H1 (cell line): ENCODE data around the gene FREM1. TPM values are rescaled to one million over a fixed set of nuclear protein-coding genes. Genes with fewer than 3 reads are reported as not detected.

ENCODE experiments used
- CTCF ChIA-PET: fragments of 300-600 bp; sonication (Branson Sonifier 250); formaldehyde crosslinking; loops from one replicate; lab custom pipeline; 2021; ENCODE audit not compliant: partially characterized antibody; lab: Charles Lee
- POLR2A ChIA-PET: fragments of 300-600 bp; sonication (Branson Sonifier 250); formaldehyde crosslinking; loops from one replicate; lab custom pipeline; 2021; ENCODE audit warnings: inconsistent platforms; ENCODE audit not compliant: partially characterized antibody; lab: Charles Lee
- DNase-seq, 2 experiments: peaks; one replicate each; pipeline versions ENCODE4 v3.0.0 to v3.0.0-alpha.2; 2010 to 2022; ENCODE audit warnings: low spot score in 2 of 2, low read depth in 1 of 2, mixed read lengths in 1 of 2
- FAIRE-seq: peaks from 2 replicates; lab custom pipeline; 2011; peaks lifted over from hg19 to GRCh38; lab: Jason Lieb, UNC
- H2AFZ ChIP-seq: 2 replicates; pipeline ENCODE4 v1.8.1; 2012; ENCODE audit warnings: low read length, inconsistent platforms
- H2AK5ac ChIP-seq: 2 replicates; pipeline ENCODE4 v1.6.1; 2013; ENCODE audit warnings: low read depth, low read length
- H2BK120ac ChIP-seq: replicated peaks from 2 replicates; pipeline ENCODE3; 2013; ENCODE audit warnings: low read depth, low read length, inconsistent platforms
- H2BK12ac ChIP-seq: 2 replicates; pipeline ENCODE4 v1.6.1; 2013; ENCODE audit warnings: low read depth, low read length
- H2BK15ac ChIP-seq: 2 replicates; pipeline ENCODE4 v1.6.1; 2013; ENCODE audit warnings: low read length
- H2BK20ac ChIP-seq: 2 replicates; pipeline ENCODE4 v1.6.1; 2013; ENCODE audit warnings: low read length
- H2BK5ac ChIP-seq: 2 replicates; pipeline ENCODE4 v1.6.1; 2013; ENCODE audit warnings: low read depth, low read length
- H3K14ac ChIP-seq: 2 replicates; pipeline ENCODE4 v1.6.1; 2013; ENCODE audit warnings: inconsistent platforms; ENCODE audit not compliant: insufficient read length
- H3K18ac ChIP-seq: 2 replicates; pipeline ENCODE4 v1.6.1; 2013; ENCODE audit warnings: low read length; ENCODE audit errors: extremely low read depth
- H3K23ac ChIP-seq: 2 replicates; pipeline ENCODE4 v1.6.1; 2013; ENCODE audit warnings: inconsistent platforms; ENCODE audit not compliant: insufficient read length
- H3K23me2 ChIP-seq: 2 replicates; pipeline ENCODE4 v1.6.1; 2013; ENCODE audit warnings: low read depth, low read length
- H3K27ac ChIP-seq: 2 replicates; pipeline ENCODE4 v1.6.1; 2011; ENCODE audit warnings: low read depth, low read length, inconsistent platforms
- H3K27me3 ChIP-seq, 4 experiments: replicated peaks in 1 of 4; 1 replicate in 1 of 4; 2 replicates in 3 of 4; pipeline versions ENCODE4 v1.6.1 to v1.8.1; 2011 to 2013; ENCODE audit warnings: low read length in 3 of 4, mild to moderate bottlenecking in 3 of 4, inconsistent platforms in 2 of 4, mixed read lengths in 2 of 4, moderate library complexity in 1 of 4; ENCODE audit not compliant: control insufficient read depth in 3 of 4, insufficient read depth in 3 of 4; ENCODE audit errors: extremely low read depth in 1 of 4
- H3K36me3 ChIP-seq, 4 experiments: 2 replicates each; pipeline versions ENCODE4 v1.6.1 to v1.8.1; 2011 to 2013; ENCODE audit warnings: mild to moderate bottlenecking in 4 of 4, low read length in 3 of 4, moderate library complexity in 2 of 4, control low read depth in 1 of 4, inconsistent platforms in 1 of 4; ENCODE audit not compliant: insufficient read depth in 4 of 4, control insufficient read depth in 2 of 4
- H3K4ac ChIP-seq: replicated peaks from 2 replicates; pipeline ENCODE3; 2013; ENCODE audit warnings: low read length, low read depth, mixed read lengths, inconsistent platforms; ENCODE audit not compliant: insufficient read length
- H3K4me1 ChIP-seq, 4 experiments: replicated peaks in 1 of 4; 1 replicate in 1 of 4; 2 replicates in 3 of 4; pipeline versions ENCODE4 v1.6.1 to v1.8.1; 2011 to 2013; ENCODE audit warnings: low read length in 3 of 4, inconsistent platforms in 2 of 4, mixed read lengths in 1 of 4; ENCODE audit not compliant: insufficient read depth in 4 of 4, control insufficient read depth in 3 of 4
- H3K4me2 ChIP-seq, 2 experiments: 2 replicates each; pipeline versions ENCODE4 v1.6.1 to v1.8.1; 2011 to 2013; ENCODE audit warnings: low read depth in 2 of 2, low read length in 2 of 2, control low read depth in 1 of 2, inconsistent platforms in 1 of 2, mild to moderate bottlenecking in 1 of 2; ENCODE audit not compliant: insufficient read depth in 1 of 2
- H3K4me3 ChIP-seq, 4 experiments: fragments of 200-600, 300-600 bp in 1 of 4; sonication (generic), shearing (Covaris generic), sonication (Bioruptor Twin) in 1 of 4; 2 replicates each; pipeline versions ENCODE4 v1.5.1 to v1.8.1; 2011 to 2016; ENCODE audit warnings: low read length in 4 of 4, low read depth in 3 of 4, control low read depth in 2 of 4, inconsistent platforms in 2 of 4, mild to moderate bottlenecking in 2 of 4, mixed read lengths in 1 of 4, moderate library complexity in 1 of 4; ENCODE audit not compliant: insufficient read depth in 2 of 4; ENCODE audit errors: extremely low read depth in 1 of 4
- H3K56ac ChIP-seq: replicated peaks from 2 replicates; pipeline ENCODE3; 2013; ENCODE audit warnings: low read depth, mild to moderate bottlenecking, mixed read lengths, low read length, inconsistent platforms; ENCODE audit not compliant: insufficient read length
- H3K79me1 ChIP-seq: 2 replicates; pipeline ENCODE4 v1.6.1; 2013; ENCODE audit warnings: low read depth, low read length, control low read depth
- H3K79me2 ChIP-seq, 2 experiments: 2 replicates each; pipeline versions ENCODE4 v1.6.1 to v1.8.1; 2012 to 2013; ENCODE audit warnings: low read length in 2 of 2, mild to moderate bottlenecking in 2 of 2, inconsistent platforms in 1 of 2; ENCODE audit not compliant: insufficient read depth in 2 of 2, control insufficient read depth in 1 of 2
- H3K9ac ChIP-seq, 4 experiments: replicated peaks in 1 of 4; 1 replicate in 1 of 4; 2 replicates in 3 of 4; pipeline versions ENCODE4 v1.6.1 to v1.8.1; 2011 to 2013; ENCODE audit warnings: low read depth in 3 of 4, low read length in 3 of 4, control low read depth in 2 of 4, mild to moderate bottlenecking in 2 of 4, moderate library complexity in 2 of 4, inconsistent platforms in 1 of 4; ENCODE audit errors: extremely low read depth in 1 of 4
- H3K9me3 ChIP-seq, 2 experiments: 2 replicates each; pipeline versions ENCODE4 v1.6.1 to v1.8.1; 2012 to 2013; ENCODE audit warnings: mild to moderate bottlenecking in 2 of 2, moderate library complexity in 2 of 2, control low read depth in 1 of 2, inconsistent platforms in 1 of 2, low read depth in 1 of 2, low read length in 1 of 2, mixed read lengths in 1 of 2; ENCODE audit not compliant: insufficient read depth in 2 of 2
- H4K20me1 ChIP-seq, 2 experiments: replicated peaks in 1 of 2; 2 replicates each; pipeline versions ENCODE3 to v1.8.1; 2011 to 2013; ENCODE audit warnings: inconsistent platforms in 2 of 2, low read length in 2 of 2, mild to moderate bottlenecking in 1 of 2; ENCODE audit not compliant: insufficient read depth in 2 of 2, control insufficient read depth in 1 of 2
- H4K5ac ChIP-seq: 2 replicates; pipeline ENCODE4 v1.6.1; 2013; ENCODE audit warnings: low read length, low read depth, mixed read lengths, inconsistent platforms; ENCODE audit not compliant: insufficient read length
- H4K8ac ChIP-seq: 2 replicates; pipeline ENCODE4 v1.8.0; 2013; ENCODE audit warnings: mild to moderate bottlenecking, moderate library complexity, low read length, inconsistent platforms; ENCODE audit not compliant: insufficient read depth; ENCODE audit errors: extremely low read depth
- H4K91ac ChIP-seq: replicated peaks from 2 replicates; pipeline ENCODE3; 2013; ENCODE audit warnings: low read length, mixed read lengths, inconsistent platforms; ENCODE audit not compliant: insufficient read length
- BRCA1 ChIP-seq: IDR thresholded peaks from 2 replicates; pipeline ENCODE4 v1.6.1; 2012; ENCODE audit warnings: low read depth, low read length, improper control_type of control experiment
- EP300 ChIP-seq, 2 experiments: IDR thresholded peaks; 1 replicate in 1 of 2; 2 replicates in 1 of 2; pipeline ENCODE4 v1.6.1; 2011 to 2012; ENCODE audit warnings: low read depth in 2 of 2, low read length in 2 of 2, mild to moderate bottlenecking in 2 of 2, borderline replicate concordance in 1 of 2, inconsistent platforms in 1 of 2, moderate library complexity in 1 of 2
- GABPA ChIP-seq: IDR thresholded peaks from 2 replicates; pipeline ENCODE4 v1.6.1; 2011; ENCODE audit warnings: mild to moderate bottlenecking, low read length, moderate library complexity, borderline replicate concordance; ENCODE audit not compliant: insufficient read depth
- JUND ChIP-seq: IDR thresholded peaks from 2 replicates; pipeline ENCODE4 v1.6.1; 2011; ENCODE audit warnings: mild to moderate bottlenecking, improper control_type of control experiment, low read length
- KDM1A ChIP-seq: fragments of 200-600, 300-600 bp; sonication (generic); IDR thresholded peaks from 2 replicates; pipeline ENCODE4 v1.7.1; 2016; ENCODE audit warnings: mild to moderate bottlenecking, low read length, borderline replicate concordance
- KDM4A ChIP-seq: IDR thresholded peaks from one replicate; pipeline ENCODE4 v1.7.1; 2012; ENCODE audit warnings: low read depth, mild to moderate bottlenecking, moderate library complexity, low read length, inconsistent platforms; ENCODE audit not compliant: severe bottlenecking
- KDM5A ChIP-seq: fragments of 200-600 bp; IDR thresholded peaks from 2 replicates; pipeline ENCODE4 v1.7.1; 2012; ENCODE audit warnings: mild to moderate bottlenecking, low read length, inconsistent platforms, mixed read lengths
- POLR2A ChIP-seq, 2 experiments: IDR thresholded peaks; 1 replicate in 1 of 2; 2 replicates in 1 of 2; pipeline ENCODE4 v1.6.1; 2011; ENCODE audit warnings: low read depth in 2 of 2, low read length in 2 of 2, mild to moderate bottlenecking in 2 of 2; ENCODE audit errors: control extremely low read depth in 1 of 2
- RAD21 ChIP-seq, 2 experiments: IDR thresholded peaks in 1 of 2; conservative IDR thresholded peaks in 1 of 2; 2 replicates each; pipeline ENCODE4 v1.6.1; 2011; ENCODE audit warnings: low read depth in 2 of 2, low read length in 2 of 2, improper control_type of control experiment in 1 of 2, inconsistent platforms in 1 of 2, mild to moderate bottlenecking in 1 of 2, moderate library complexity in 1 of 2
- RBBP5 ChIP-seq: IDR thresholded peaks from 2 replicates; pipeline ENCODE4 v1.7.1; 2012; ENCODE audit warnings: low read depth, mild to moderate bottlenecking, inconsistent platforms, low read length, moderate library complexity, borderline replicate concordance
- RFX5 ChIP-seq: IDR thresholded peaks from 2 replicates; pipeline ENCODE4 v1.6.1; 2011; ENCODE audit warnings: low read depth, low read length, improper control_type of control experiment, borderline replicate concordance
- SIN3A ChIP-seq, 2 experiments: IDR thresholded peaks in 1 of 2; conservative IDR thresholded peaks in 1 of 2; 2 replicates each; pipeline ENCODE4 v1.6.1; 2011 to 2012; ENCODE audit warnings: low read length in 2 of 2, improper control_type of control experiment in 1 of 2, low read depth in 1 of 2, mild to moderate bottlenecking in 1 of 2
- SIX5 ChIP-seq: IDR thresholded peaks from 2 replicates; pipeline ENCODE4 v1.6.1; 2011; ENCODE audit warnings: mild to moderate bottlenecking, low read depth, low read length
- TCF12 ChIP-seq: IDR thresholded peaks from 2 replicates; pipeline ENCODE4 v1.6.1; 2011; ENCODE audit warnings: low read depth, mild to moderate bottlenecking, low read length
- WGBS, 2 experiments: shearing (Covaris generic) in 1 of 2; methylation state at CpG; one replicate each; pipeline versions ENCODE4 v1.1.6 to v1.1.7; 2013 to 2015; ENCODE audit warnings: low lambda C conversion rate in 2 of 2, mixed read lengths in 2 of 2, inconsistent platforms in 1 of 2, low coverage in 1 of 2, missing lambda C conversion rate in 1 of 2; ENCODE audit not compliant: insufficient replicate concordance in 2 of 2, insufficient coverage in 1 of 2, insufficient read length in 1 of 2; ENCODE audit errors: extremely low coverage in 1 of 2, missing lambda C conversion rate in 1 of 2; 5-methylcytosine and 5-hydroxymethylcytosine counted together
- polyA plus RNA-seq, 7 experiments: library from polyadenylated mRNA; depleted of rRNA in 3 of 7; stranded (reverse) in 5 of 7; unstranded in 2 of 7; fragments of >200 nt in 5 of 7; fragments of 200-250 nt in 2 of 7; gene quantifications; 1 replicate in 5 of 7; 2 replicates in 1 of 7; 4 replicates in 1 of 7; pipeline versions ENCODE4 v1.2.1 to v1.2.3, GENCODE V29; 2011 to 2013; ENCODE audit warnings: missing spikeins in 2 of 7, mixed read lengths in 2 of 7
- total RNA-seq: library from RNA; stranded (reverse); fragmentation: NEBNext Ultra II Directional; extraction: Animal tissue kit (Norgen Biotek cat#: 25700); gene quantifications from 2 replicates; pipeline ENCODE4 v1.2.1, GENCODE V29; 2021

Gene FREM1
- total and polyA plus RNA-seq, 2 of the 8 experiments (the other 6 are each of a cell fraction or from before 2014, with no cell fraction given): 2.6 to 3.1 TPM

DNA sequence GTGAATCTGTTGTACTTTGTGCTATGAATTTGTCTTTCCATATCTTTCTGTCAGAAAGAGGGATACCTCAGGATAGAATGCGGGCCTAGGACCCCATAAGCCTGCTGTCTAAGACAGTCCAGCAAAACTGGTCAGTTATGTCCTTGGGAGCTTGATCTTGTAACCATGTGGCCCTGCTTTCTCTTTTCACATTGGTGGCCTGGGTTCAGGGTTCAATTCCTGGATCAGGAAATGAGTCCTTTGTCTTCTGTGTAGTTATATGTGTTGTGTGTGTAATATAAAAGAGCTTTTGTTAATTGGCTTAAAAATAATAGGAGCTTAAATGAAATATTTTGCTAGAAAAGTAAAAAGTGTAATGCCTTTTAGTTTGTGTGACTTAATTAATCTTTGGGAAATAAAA is 16.9 kb downstream of the FREM1 start:
- no peaks in the 10 kb centered on the region for H3K79me2 ChIP-seq
- H3K9me3 ChIP-seq: no peaks in the 10 kb centered on the region; a peak in 1 of 4 replicates
- no peak overlapping the region for H3K23ac ChIP-seq
- ChIA-PET POLR2A (no interaction called here), CTCF (interaction anchor here (0.6 kb wide), 1 partner anchor 296 kb away, joined by 4 read pairs; no protein-coding TSS in a partner anchor)
- H3K9ac ChIP-seq: no peak overlapping the region
- no peak overlapping the region for H4K91ac ChIP-seq
- H3K4me3 ChIP-seq: no peak overlapping the region
- H3K14ac ChIP-seq: no peak overlapping the region
- H2BK20ac ChIP-seq: no peak overlapping the region
- H2BK5ac ChIP-seq: no peak overlapping the region
- no peak overlapping the region for H3K27ac ChIP-seq
- no peaks in the 10 kb centered on the region for H4K20me1 ChIP-seq
- H4K5ac ChIP-seq: no peak overlapping the region
- WGBS, 2 experiments: 78% methylated on average over 1 of the region's 1 CpG; no CpG with 5 or more reads in 1 of the 2 experiments
- no peak overlapping the region for H2BK120ac ChIP-seq
- no peak overlapping the region for H4K8ac ChIP-seq
- no peak overlapping the region for H2BK12ac ChIP-seq
- H3K18ac ChIP-seq: no peak overlapping the region
- H3K56ac ChIP-seq: no peak overlapping the region
- H3K4me1 ChIP-seq: peaks cover 0 to 15% (median 3%) of the 10 kb centered on the region in 4 experiments; a peak in 4 of 7 replicates
- H3K23me2 ChIP-seq: no peaks in the 10 kb centered on the region
- no peaks in the 10 kb centered on the region for H3K27me3 ChIP-seq
- no peak overlapping the region for H2BK15ac ChIP-seq
- DNase-seq (no peak), FAIRE-seq (no peak)
- no peaks in the 10 kb centered on the region for H3K79me1 ChIP-seq
- no peaks in the 10 kb centered on the region; a peak in 2 of 8 replicates for H3K36me3 ChIP-seq
- no peak overlapping the region for H2AK5ac ChIP-seq
- H2AFZ ChIP-seq: no peak overlapping the region
- no peak overlapping the region for H3K4me2 ChIP-seq
- no peak overlapping the region for H3K4ac ChIP-seq
- TF ChIP-seq BRCA1 (no peak), POLR2A (IDR thresholded peaks at IDR 0.05; ENCODE audit: control extremely low read depth in 1 of 2, low read depth in 2 of 2, low read length in 2 of 2) (no peak), SIX5 (no peak), KDM5A (no peak), RAD21 (IDR thresholded peaks at IDR 0.05 in 1 of 2, conservative IDR thresholded peaks at IDR 0.05 in 1 of 2; ENCODE audit: low read depth in 2 of 2, low read length in 2 of 2) (no peak), EP300 (IDR thresholded peaks at IDR 0.05; ENCODE audit: borderline replicate concordance in 1 of 2, low read depth in 2 of 2, low read length in 2 of 2) (no peak), KDM4A (no peak), RBBP5 (no peak), SIN3A (conservative IDR thresholded peaks at IDR 0.05 in 1 of 2, IDR thresholded peaks at IDR 0.05 in 1 of 2; ENCODE audit: low read depth in 1 of 2, low read length in 2 of 2) (no peak), JUND (no peak), KDM1A (no peak), GABPA (no peak), RFX5 (no peak), TCF12 (no peak)
